Spleen (tissue), 11 donors: ENCODE results near the gene FBXO28. TPM values are rescaled to one million over a fixed set of nuclear protein-coding genes. Genes with fewer than 3 reads are reported as not detected.

ENCODE experiments used
- DNase-seq: peaks from one replicate; pipeline ENCODE4 v3.0.0-alpha.2; 2020
- H3K27ac ChIP-seq, 8 donors: fragments of 200-600 bp; sonication (generic) in 7 of 8; 1 replicate in 4 of 8; 2 replicates in 4 of 8; pipeline versions ENCODE4 v1.5.0 to v1.8.0; 2016 to 2021; ENCODE audit warnings: inconsistent platforms in 4 of 8, mild to moderate bottlenecking in 4 of 8, moderate library complexity in 1 of 8
- H3K27me3 ChIP-seq, 7 donors: fragments of 200-600 bp; sonication (generic) in 6 of 7; replicated peaks in 1 of 7; 1 replicate in 4 of 7; 2 replicates in 3 of 7; pipeline versions ENCODE4 v1.5.0 to v1.8.0; 2016 to 2021; ENCODE audit warnings: inconsistent platforms in 3 of 7, mild to moderate bottlenecking in 1 of 7
- H3K36me3 ChIP-seq, 6 donors: fragments of 200-600 bp; sonication (generic) in 5 of 6; 1 replicate in 4 of 6; 2 replicates in 2 of 6; pipeline versions ENCODE4 v1.5.0 to v1.8.0; 2016 to 2021; ENCODE audit warnings: inconsistent platforms in 2 of 6
- H3K4me1 ChIP-seq, 6 donors: fragments of 200-600 bp; sonication (generic) in 5 of 6; 1 replicate in 3 of 6; 2 replicates in 3 of 6; pipeline versions ENCODE4 v1.5.0 to v1.8.0; 2016 to 2021; ENCODE audit warnings: inconsistent platforms in 3 of 6
- H3K4me3 ChIP-seq, 8 donors: fragments of 200-600 bp; sonication (generic) in 7 of 8; 1 replicate in 4 of 8; 2 replicates in 4 of 8; pipeline versions ENCODE4 v1.5.0 to v1.8.0; 2016 to 2021; ENCODE audit warnings: inconsistent platforms in 4 of 8, mild to moderate bottlenecking in 4 of 8, moderate library complexity in 2 of 8
- H3K9me3 ChIP-seq, 8 donors: fragments of 200-600 bp; sonication (generic) in 7 of 8; 1 replicate in 4 of 8; 2 replicates in 4 of 8; pipeline versions ENCODE4 v1.5.0 to v1.8.0; 2016 to 2021; ENCODE audit warnings: inconsistent platforms in 4 of 8
- POLR2A ChIP-seq, 3 donors: fragments of 450-650 bp; IDR thresholded peaks; one replicate each; pipeline ENCODE4 v1.5.1; 2017; ENCODE audit warnings: antibody characterized with exemption in 3 of 3, mild to moderate bottlenecking in 1 of 3
- POLR2AphosphoS5 ChIP-seq, 3 donors: sonication (generic); formaldehyde crosslinking; IDR thresholded peaks; one replicate each; pipeline ENCODE4 v1.5.1; 2017; ENCODE audit warnings: antibody characterized with exemption in 3 of 3
- WGBS, 5 donors: extraction: QIAGEN DNeasy Blood & Tissue Kit in 3 of 5; methylation state at CpG; one replicate each; pipeline versions ENCODE4 v1.1.5 to v1.1.7; 2013 to 2018; 5-methylcytosine and 5-hydroxymethylcytosine counted together
- intact Hi-C: fragments of 100-400 bp; cut with DNase I; formaldehyde crosslinking; loops from one replicate; pipeline ENCODE4 v1.15.0; 2023; ENCODE audit warnings: low total_unique reads
- polyA plus RNA-seq, 3 donors: library from polyadenylated mRNA; stranded (reverse); fragments of 200-250 nt; gene quantifications; one replicate each; pipeline ENCODE4 v1.2.1, GENCODE V29; 2013
- total RNA-seq, 7 donors: library from RNA; depleted of rRNA in 3 of 7; stranded (reverse); fragments of >200 nt in 3 of 7; fragmentation: NEBNext Ultra II Directional in 4 of 7; extraction: Animal tissue kit (Norgen Biotek cat#: 25700) in 4 of 7; gene quantifications; one replicate each; pipeline versions ENCODE4 v1.1.0 to v1.2.1, GENCODE V29; 2016 to 2021
- TF ChIP-seq, protein P1 (sequence below), 11 experiments: fragments of 200-600 bp in 7 of 11; fragments of 450-650 bp in 4 of 11; sonication (generic) in 4 of 11; IDR thresholded peaks in 8 of 11; conservative IDR thresholded peaks in 3 of 11; 1 replicate in 7 of 11; 2 replicates in 4 of 11; pipeline versions ENCODE4 v1.4.0 to v1.8.0; 2016 to 2021; ENCODE audit warnings: antibody characterized with exemption in 11 of 11, inconsistent platforms in 4 of 11, mild to moderate bottlenecking in 1 of 11
- donor health status: healthy with polysubstance abuse.
- donor health status: DM: no; HTN: no; CAD: no; lungs with moderate emphysema.
- donor health status: DM: no; HTN: no; CAD: no.
- donor health status: Bipolar disorder and iron deficiency.
- donor health status: healthy.
- donor health status: DM: no; HTN: no; CAD: no.
- donor health status: DM: yes; HTN: yes; CAD: no.

The FBXO28 gene
- total and polyA plus RNA-seq, 10 donors, result 7.3 to 34.5 (median 25.9) TPM

GRCh38 chr1:224149709-224150108 lies 35.8 kb downstream of the FBXO28 start:
- Histone ChIP-seq H3K27me3 (no peaks in the 10 kb centered on the region), H3K27ac (no peak overlapping the region), H3K9me3 (no peaks in the 10 kb centered on the region), H3K4me3 (no peak overlapping the region), H3K4me1 (peaks cover 0 to 11% (median 0%) of the 10 kb centered on the region in 6 donors), H3K36me3 (peaks cover 0 to 62% (median 9%) of the 10 kb centered on the region in 6 donors)
- WGBS, 5 donors, result 83 to 91% (median 85%) methylated on average over 1 of the region's 1 CpG
- intact Hi-C loops, result no loop called here
- TF ChIP-seq POLR2AphosphoS5 (IDR thresholded peaks at IDR 0.05) (no peak), POLR2A (IDR thresholded peaks at IDR 0.05) (no peak)
- TF ChIP-seq, protein P1, sequence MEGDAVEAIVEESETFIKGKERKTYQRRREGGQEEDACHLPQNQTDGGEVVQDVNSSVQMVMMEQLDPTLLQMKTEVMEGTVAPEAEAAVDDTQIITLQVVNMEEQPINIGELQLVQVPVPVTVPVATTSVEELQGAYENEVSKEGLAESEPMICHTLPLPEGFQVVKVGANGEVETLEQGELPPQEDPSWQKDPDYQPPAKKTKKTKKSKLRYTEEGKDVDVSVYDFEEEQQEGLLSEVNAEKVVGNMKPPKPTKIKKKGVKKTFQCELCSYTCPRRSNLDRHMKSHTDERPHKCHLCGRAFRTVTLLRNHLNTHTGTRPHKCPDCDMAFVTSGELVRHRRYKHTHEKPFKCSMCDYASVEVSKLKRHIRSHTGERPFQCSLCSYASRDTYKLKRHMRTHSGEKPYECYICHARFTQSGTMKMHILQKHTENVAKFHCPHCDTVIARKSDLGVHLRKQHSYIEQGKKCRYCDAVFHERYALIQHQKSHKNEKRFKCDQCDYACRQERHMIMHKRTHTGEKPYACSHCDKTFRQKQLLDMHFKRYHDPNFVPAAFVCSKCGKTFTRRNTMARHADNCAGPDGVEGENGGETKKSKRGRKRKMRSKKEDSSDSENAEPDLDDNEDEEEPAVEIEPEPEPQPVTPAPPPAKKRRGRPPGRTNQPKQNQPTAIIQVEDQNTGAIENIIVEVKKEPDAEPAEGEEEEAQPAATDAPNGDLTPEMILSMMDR (IDR thresholded peaks at IDR 0.05 in 8 of 11, conservative IDR thresholded peaks at IDR 0.05 in 3 of 11), result no peak
- DNase-seq, result no peak

GRCh38 chr1:224151117-224151516 lies 37.2 kb downstream of the FBXO28 start:
- intact Hi-C loops, result no loop called here
- Histone ChIP-seq H3K27ac (no peak overlapping the region), H3K4me1 (peaks cover 0 to 3% (median 0%) of the 10 kb centered on the region in 6 donors)

DNA sequence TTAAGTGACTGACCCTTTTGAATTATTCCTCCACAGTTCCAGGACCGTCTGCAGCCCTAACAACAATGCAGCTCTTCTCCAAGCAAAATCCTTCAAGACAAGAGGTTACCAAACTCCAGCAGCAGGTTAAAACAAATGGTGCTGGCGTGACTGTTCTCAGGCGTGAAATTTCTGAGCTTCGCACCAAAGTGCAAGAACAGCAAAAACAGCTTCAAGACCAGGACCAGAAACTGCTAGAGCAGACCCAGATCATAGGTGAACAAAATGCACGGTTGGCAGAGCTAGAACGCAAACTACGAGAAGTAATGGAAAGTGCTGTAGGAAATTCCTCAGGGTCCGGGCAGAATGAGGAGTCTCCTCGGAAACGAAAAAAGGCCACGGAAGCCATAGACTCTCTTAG lies 43.4 kb downstream of the FBXO28 start:
- intact Hi-C loops, result no loop called here
- WGBS, 5 donors, result 94 to 96% (median 94%) methylated on average over 11 of the region's 11 CpGs
- TF ChIP-seq POLR2AphosphoS5 (IDR thresholded peaks at IDR 0.05), result no peak
- TF ChIP-seq POLR2A (IDR thresholded peaks at IDR 0.05), result no peak
- TF ChIP-seq, protein P1 (IDR thresholded peaks at IDR 0.05 in 8 of 11, conservative IDR thresholded peaks at IDR 0.05 in 3 of 11), result no peak
- Histone ChIP-seq H3K27ac (no peak overlapping the region), H3K27me3 (no peaks in the 10 kb centered on the region), H3K4me3 (no peak overlapping the region), H3K9me3 (no peaks in the 10 kb centered on the region), H3K4me1 (no peaks in the 10 kb centered on the region), H3K36me3 (peaks cover 0 to 88% (median 52%) of the 10 kb centered on the region in 6 donors)
- DNase-seq, result no peak

More at GRCh38 chr1:224151117-224151516, 37.2 kb downstream of the FBXO28 start:
- Histone ChIP-seq H3K27me3 (no peaks in the 10 kb centered on the region), H3K9me3 (no peaks in the 10 kb centered on the region), H3K36me3 (peaks cover 0 to 61% (median 14%) of the 10 kb centered on the region in 6 donors), H3K4me3 (no peak overlapping the region)
- DNase-seq, result no peak
- 72 to 87% (median 83%) methylated on average over 3 of the region's 3 CpGs for WGBS, 5 donors
- TF ChIP-seq POLR2A (IDR thresholded peaks at IDR 0.05), result no peak
- TF ChIP-seq POLR2AphosphoS5 (IDR thresholded peaks at IDR 0.05), result no peak

DNA sequence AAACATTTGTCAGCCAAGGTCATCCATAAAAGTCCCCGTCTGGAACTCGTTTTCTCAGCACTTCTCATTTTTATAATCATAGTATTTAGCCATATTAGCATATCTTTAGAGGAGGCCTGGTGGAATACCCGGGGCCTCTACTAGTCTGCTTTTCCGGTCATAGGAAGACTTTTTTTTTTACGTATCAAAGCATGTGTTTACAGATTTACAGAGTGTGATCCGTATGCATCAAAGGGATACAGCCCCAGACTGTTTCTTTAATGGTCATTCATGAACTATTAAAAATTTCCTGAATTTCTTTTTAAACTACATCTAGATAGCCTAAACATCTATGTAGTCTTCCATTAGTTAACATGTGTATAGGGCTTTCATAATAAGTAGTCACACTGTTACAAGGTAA lies 45.6 kb downstream of the FBXO28 start:
- Histone ChIP-seq H3K9me3 (no peaks in the 10 kb centered on the region), H3K36me3 (peaks cover 0 to 74% (median 46%) of the 10 kb centered on the region in 6 donors), H3K27me3 (no peaks in the 10 kb centered on the region), H3K27ac (no peak overlapping the region), H3K4me1 (peaks cover 0 to 9% (median 0%) of the 10 kb centered on the region in 6 donors), H3K4me3 (no peak overlapping the region)
- WGBS, 5 donors, result 75 to 79% (median 76%) methylated on average over 6 of the region's 6 CpGs
- TF ChIP-seq, protein P1 (IDR thresholded peaks at IDR 0.05 in 8 of 11, conservative IDR thresholded peaks at IDR 0.05 in 3 of 11), result no peak
- no peak for TF ChIP-seq POLR2A (IDR thresholded peaks at IDR 0.05)
- no peak for TF ChIP-seq POLR2AphosphoS5 (IDR thresholded peaks at IDR 0.05)
- no peak for DNase-seq
- intact Hi-C loops, result no loop called here
